NCI-H2227 (cell line): ENCODE data around the gene CTIF.

Experiments used
- DNase-seq: peaks from one replicate; lab custom pipeline; 2025; ENCODE audit not compliant: unreplicated experiment; lab: John Stamatoyannopoulos, UW

Gene CTIF

DNA sequence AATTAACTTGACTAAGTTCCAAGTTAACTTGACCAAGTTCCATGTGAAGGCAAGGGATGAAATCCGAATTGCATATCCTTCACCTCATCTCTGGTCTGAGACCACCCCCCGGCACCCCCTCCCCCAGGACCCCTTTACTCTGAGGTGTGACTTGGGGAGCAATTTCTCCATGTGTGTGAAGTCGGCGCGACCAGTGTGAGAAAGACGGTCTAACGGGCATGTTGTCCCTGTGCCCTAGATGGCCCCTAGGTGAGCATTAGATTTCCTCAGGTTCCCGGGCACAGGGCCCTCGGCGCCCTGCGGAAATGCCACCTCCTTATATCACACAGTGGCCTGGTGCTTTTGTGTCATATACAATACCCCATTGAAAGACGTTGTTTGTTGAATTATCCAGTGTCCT is 137.1 kb downstream of the CTIF start:
- DNase-seq = no peak

DNA sequence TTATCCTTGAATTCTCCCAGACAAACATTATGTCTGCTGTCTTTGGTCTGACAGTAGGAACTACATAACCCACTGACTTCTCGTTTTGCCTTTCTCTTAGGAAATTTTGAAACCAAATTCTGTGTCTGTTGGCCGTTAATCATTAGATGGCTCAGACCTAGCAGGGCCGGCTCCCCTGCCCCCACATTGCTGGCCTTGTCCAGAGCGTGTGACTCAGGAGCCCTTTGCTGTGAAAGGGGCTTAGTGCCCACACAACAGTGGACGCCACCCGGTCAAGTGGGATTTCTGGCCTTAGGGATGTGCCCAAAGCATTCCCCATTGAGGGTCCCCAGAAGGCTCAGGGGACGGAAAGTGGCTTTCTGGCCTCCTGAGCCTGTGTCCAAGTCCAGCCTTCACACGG is 137.5 kb downstream of the CTIF start:
- no peak for DNase-seq

DNA sequence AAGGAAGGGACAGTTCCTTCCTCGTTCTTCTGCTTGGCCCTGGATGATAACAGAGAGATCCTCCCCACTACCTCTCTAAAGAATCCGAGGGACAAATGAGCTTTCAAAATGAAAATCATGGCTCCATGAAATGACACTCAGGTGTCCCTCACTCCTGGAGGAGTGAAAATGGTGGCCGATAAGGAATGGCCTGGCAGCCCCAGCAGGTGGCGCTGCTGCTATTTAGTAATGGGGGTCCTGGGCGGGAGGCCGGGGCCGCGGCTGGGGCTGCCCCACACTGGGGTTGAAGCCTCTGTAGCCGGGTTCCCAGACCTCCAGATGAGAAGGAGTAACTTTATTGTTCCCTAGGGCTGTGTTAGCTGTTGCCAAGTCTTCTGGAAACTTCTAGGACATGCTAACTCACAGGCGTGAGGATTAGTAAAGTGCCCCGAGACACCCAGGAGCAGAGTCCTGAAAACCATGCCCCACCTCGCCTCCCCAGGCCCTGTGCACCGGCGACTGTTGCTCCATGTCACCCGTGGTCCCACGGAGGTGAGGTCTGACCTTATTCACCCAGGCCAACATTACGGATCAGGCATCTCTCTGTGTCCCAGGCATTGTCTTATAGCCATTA is 138.0 kb downstream of the CTIF start:
- DNase-seq = peak; percentile 86

DNA sequence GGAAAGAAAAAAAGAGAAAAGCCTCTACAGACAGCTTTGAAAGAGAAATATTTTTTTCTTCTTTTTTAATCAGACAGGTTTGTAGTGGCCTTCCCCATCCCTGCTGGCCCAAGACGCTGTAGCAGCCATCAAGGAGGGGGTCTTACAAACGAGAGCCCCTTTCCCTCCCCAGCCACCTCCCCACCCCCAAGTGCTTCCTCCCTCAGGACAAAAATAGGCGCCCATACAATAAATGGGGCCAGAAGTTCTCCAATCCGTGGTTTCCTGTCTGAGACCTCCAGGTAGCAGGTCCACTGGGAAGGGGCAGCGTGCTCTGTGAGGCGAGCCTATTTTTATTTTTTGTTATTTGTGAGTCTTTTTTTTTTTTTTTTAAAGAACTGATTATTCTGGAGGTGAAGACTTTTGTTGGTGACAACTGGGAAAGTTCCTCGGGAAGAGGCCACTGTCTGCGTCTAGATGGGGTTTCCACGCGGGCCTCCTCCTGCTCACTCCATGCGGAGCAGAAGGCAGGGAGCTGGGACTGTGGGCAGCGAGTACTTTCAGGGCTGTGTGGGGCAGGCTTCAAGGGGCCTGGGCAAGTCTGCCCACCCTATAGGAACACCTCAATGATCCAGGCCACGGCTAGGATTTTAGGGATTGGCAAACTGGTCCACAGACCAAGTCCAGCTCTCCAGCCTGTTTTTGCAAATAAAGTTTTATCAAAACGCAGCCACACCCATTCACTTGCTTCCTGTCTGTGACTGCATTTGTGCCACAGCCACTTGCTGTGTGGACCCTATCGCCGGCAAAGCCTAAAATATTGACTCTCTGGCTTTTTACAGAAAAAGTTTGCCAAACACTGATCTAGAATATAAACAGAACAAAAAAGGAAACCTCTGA is 139.6 kb downstream of the CTIF start:
- DNase-seq = no peak

DNA sequence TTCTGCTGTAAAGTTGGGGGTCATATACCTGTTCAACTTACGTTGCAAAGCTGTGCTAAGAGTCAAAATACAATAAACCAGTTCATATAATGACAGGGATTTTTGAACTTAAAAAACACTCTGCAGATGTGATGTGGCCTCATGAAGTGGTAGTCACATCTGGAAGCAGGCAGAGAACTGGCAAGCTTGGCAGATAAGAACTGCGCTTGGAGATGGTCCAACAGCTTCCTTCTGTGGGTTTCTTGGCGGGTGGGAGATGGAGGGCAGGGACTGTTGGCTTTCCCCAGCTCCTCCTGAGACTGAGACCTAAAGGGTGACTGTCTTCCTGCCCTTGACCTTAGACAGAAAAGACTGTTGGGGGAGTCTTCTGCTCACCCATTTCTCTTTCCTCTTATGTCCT is 140.4 kb downstream of the CTIF start:
- DNase-seq = no peak

- peak; percentile 52 for DNase-seq
These were observed 141.8 kb downstream of the CTIF start for GRCh38 chr18:48680339-48681250.

- no peak for DNase-seq
These were observed 143.9 kb downstream of the CTIF start for GRCh38 chr18:48682768-48683167.

- no peak for DNase-seq
These were observed 144.4 kb downstream of the CTIF start for GRCh38 chr18:48683197-48683596.

DNA sequence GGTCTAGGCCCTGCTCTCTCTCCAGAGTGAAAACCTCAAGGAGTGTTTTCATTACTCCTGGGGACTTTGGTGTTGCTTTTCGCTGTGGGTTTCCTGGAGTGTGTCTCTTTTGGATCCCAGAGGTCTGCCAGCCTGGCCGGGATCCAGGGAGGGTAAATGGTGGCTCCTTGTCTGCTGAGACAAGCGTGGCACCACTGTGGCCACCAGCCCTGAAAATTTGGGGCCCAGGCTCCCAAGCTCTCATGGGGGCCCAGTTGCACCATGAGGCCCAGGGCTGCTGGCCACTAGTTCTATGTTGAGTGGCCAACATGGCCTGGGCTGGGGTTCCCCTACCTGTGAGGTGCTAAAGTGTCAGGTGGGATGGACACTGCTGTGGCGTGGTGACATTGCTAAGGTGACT is 144.8 kb downstream of the CTIF start:
- no peak for DNase-seq

DNA sequence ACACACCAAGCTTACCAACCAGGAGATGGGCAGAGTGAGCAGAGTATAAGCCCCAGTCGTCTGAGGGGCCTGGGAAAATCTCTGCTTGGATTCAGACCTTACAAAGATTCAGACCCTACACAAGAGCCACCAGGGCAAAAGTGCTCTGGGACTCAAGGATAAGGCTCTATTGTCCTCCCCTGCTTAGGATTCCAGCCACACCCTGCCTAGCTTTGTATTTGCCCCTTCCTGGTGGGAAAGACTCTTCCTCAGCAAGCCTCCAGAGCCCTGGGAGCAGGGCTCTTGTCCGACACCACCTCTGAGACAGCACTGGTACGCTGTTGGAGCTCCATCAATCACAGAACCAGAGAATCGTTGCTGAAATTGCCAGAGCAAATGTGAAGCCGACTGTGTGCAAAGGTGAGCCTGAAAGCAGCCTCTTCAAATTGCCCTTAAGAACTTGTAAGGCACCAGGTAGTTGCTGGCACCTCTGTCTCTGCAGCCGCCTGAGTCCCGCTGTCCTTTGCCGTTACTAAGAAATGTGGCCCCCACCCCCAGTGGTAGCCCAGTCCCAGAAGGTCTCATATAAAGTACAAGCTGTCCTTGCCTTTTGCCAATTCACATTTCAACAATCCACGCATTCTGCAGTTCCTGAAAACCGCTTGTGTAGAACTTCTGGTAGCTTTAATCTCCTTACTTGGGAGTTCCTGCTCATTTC is 148.7 kb downstream of the CTIF start:
- DNase-seq = no peak

GRCh38 chr18:48688961-48689360 is 150.1 kb downstream of the CTIF start:
- no peak for DNase-seq

- no peak for DNase-seq
These were observed 150.7 kb downstream of the CTIF start for GRCh38 chr18:48689548-48689947.

DNA sequence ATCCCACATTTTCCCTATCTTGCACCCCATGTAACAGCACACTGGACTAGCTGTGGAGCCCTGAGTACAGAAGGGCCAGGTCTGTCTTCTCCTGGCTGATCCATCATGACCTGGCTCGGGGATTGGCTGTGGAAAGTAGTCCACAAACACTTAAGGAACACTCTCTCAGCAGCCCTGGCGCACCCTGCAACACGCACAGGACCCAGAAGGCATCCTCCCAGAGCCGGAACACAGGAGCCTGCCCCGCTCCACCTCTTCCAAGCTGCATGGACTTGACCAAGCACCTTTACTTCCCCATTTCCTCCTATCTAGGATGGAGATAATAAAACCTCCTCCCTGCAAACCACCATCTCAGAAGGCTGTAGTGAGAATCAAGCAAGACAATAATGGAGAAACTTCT is 151.7 kb downstream of the CTIF start:
- DNase-seq = no peak

DNA sequence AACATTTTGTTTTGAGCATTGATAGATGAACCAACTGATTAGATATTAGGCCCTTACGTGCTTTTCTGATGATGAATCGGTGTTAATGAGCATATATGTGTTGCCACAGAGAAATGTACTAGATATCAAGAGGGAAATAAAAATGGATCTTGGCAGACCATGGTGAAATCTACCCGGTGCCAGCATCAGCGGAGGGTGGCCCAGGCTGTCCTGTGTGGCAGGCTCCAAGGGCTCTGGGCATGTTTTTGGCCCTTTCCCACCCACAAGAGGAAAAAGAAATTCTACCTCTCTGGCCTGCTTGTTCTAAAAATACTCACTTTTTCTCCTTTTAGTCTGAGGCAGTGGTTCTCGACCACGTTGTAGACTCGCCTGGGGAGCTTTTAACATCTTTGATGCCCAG is 154.2 kb downstream of the CTIF start:
- no peak for DNase-seq

- DNase-seq = no peak
These were observed 154.9 kb downstream of the CTIF start for GRCh38 chr18:48693625-48694262.

DNA sequence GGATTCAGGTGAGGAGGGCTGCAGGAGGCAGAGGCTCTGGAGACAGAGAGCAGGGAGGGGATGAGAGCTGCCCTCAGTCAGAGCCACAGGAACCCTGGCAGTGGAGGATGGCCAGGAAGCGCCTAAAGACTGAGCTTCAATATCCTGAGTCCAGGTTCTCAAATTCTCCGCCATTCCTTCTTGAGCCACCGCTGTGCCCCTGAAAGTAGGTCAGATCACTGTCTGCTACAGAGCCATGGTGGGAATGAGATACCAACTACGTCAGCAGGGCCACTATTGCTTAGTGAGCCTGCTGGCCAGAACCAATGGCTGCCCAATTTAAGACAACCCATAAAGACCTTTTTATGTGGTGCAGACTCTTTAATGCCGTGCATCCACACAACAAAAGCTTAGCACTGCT is 155.5 kb downstream of the CTIF start:
- DNase-seq = no peak

- no peak for DNase-seq
These were observed 156.8 kb downstream of the CTIF start for GRCh38 chr18:48695671-48696070.

DNA sequence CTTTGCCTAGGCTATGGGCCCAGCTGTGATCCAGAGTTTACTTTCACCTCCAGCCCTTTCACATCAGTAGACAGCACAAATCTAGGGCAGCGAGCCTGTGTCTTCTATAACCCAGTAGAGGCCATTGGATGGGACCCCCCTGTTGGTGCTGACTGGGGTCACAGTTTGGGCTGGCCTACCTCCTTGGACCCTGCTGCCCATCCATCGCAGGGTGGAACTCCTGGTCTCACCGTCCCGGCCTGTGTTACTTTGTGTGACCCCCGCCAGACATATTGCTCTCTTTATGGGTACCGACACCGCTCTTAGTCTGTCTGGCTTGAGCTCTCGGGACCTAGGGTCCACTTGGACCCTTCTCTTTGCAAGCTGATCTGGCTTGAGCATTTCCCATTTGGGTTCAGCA is 157.4 kb downstream of the CTIF start:
- DNase-seq = no peak

- DNase-seq = no peak
These were observed 158.6 kb downstream of the CTIF start for GRCh38 chr18:48697441-48697840.

GRCh38 chr18:48698707-48699106 is 159.9 kb downstream of the CTIF start:
- no peak for DNase-seq

- no peak for DNase-seq
These were observed 160.9 kb downstream of the CTIF start for GRCh38 chr18:48699761-48700160.
